ENCODE data around the gene MPHOSPH10.
A peak's percentile ranks its signal among the peaks of the same experiment; 100 is the strongest.
"Not testable (repeated sequence)": the region's sequence is repeated elsewhere in the genome, so short reads cannot be mapped to it uniquely, and the experiment has no call there.

The MPHOSPH10 gene

DNA sequence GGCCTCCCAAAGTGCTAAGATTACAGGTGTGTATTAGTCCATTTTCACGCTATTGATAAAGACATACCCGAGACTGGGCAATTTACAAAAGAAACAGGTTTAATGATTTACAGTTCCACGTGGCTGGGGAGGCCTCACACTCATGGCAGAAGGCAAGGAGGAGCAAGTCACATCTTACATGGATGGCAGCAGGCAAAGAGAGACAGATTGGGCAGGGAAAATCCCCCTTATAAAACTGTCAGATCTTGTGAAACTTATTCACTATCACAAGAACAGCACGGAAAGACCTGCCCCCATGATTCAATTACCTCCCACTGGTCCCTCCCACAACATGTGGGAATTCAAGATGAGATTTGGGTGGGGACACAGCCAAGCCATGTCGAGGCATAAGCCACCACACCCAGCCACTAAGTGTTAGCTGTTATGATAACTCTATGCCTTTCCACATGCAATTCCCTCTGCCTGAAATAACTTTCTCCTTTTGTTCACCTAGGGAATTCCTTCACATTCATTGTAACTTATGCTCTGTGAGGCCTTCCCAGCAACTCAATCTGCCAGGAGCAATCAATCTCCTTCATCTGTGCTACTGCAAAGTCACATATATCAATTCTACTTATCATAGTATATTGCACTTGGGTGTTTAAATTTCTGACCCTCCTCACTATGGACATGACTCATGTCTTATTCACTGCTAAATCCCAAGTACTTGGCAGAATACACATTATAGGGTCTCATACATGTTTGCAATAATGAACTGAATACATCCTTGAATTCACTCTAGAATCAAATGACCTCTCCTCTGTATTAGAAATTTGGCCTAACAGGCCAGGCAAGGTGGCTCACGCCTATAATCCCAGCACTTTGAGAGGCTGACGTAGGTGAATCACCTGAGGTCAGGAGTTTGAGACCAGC lies 7.8 kb upstream of the MPHOSPH10 start:
- DNase-seq (ENCODE audit: low spot score) = no peak

DNA sequence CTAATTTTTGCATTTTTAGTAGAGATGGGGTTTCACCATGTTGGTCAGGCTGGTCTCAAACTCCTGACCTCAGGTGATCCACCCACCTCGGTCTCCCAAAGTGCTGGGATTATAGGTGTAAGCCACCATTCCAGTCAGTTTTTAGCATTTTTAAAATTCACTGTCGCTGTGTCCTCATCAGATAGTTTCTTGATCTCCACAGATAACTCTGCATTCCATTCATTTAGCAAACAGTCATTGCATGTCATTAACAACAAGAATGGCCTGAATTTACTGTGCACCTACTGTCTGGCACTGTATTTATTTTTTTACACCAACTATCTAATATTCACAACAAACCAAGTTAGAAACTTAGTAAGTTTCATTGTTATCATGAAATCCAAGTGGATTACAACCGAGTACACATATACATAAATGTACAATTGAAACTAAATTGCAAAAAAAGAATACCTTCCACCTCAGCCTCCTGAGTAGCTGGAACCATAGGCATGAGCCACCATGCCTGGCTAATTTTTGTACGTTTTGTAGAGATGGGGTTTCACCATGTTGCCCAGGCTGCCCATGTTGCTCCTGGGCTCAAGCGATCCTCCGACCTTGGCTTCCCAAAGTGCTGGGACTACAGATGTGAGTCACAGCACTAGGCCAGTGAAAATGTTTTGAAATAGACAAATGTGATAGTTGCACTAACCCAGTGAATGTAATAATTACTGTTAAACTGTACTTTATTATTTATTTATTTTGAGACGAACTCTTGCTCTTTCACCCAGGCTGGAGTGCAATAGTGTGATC lies 4.7 kb upstream of the MPHOSPH10 start:
- no peak for DNase-seq (ENCODE audit: low spot score)

DNA sequence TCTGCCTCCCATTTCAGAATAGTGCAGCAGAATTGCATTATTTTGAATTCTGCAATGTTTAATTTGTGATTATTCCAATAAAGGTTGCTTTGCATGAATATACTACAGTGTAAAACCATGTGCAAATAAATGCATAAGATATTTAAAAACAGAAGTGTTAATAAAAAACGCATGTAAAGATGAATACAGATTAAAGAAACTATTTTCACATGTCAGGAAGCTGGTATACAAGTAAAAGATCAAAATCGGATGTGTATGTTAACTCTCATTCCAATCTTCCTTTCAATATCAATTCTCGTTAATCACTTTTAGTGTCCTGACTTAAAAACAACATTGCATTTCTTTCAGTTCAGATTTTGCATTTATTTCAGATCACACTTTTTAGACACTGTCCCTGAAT lies 3.5 kb upstream of the MPHOSPH10 start:
- DNase-seq (ENCODE audit: low spot score) = no peak

DNA sequence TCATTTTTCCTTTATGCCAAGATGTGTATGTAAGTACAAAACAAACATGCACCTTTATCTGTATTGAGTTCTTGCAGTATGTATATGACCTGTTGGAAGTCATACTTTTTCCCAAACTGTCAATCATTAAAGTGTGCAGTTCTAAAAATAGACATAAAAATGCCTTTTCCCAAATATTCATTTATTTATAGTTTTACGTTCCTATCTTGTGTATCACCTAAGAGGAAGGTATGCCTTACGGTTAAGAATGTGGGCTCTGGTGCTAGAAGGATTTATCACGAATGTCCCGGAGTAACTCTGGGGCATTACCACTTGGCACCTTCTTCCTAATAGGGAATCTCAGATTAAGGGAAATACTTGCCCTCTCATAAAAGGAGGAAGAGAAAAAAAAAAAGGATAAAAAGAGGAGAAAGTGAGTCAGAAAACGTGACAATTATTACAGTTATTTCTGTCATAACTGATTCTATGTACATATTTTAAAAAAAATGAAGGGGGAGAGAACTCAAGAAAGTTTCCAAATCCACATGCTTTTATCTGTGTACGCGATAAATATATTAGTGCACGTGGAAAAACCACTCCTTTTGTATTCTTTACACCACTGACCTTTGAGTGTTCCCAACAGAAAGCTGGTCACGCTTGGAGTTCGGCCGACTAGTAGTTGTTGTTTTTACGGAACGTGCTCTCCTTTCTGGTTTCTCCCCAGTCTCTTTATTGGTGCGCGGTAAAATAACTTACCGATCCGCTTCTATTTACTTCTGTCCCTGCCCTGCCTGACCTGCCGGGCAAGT lies 1.1 kb upstream of the MPHOSPH10 start:
- no peak for DNase-seq (ENCODE audit: low spot score)

DNA sequence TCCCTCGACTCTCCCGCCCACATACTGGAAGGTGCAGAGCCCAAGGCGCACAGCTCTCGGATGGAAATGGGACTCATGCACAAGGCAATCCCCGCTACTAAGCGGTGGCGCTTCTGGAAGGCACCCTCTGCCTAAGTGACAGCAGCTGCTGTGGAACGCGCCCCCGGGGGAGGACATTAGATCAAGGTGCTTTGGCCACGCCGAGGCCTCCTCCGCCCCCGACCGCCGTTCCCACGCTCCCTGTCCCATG lies 607 bp upstream of the MPHOSPH10 start:
- no peak for DNase-seq (ENCODE audit: low spot score)

DNA sequence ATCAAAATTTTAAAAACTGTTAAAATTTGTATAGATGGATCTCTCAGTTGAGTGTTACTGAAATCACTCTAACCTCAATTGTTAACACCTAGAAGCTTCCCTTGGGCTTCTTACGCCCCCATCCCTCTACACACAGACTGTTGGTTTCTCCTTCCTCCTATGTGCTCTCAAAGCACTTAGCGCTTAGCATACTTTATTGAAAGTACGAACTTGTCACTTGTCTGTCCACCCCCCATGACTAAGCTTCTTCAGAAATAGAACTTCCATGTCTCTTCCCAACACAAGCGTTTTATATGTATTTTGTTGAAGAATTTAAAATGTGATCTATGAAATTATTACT lies 441 bp downstream of the MPHOSPH10 start:
- DNase-seq (ENCODE audit: low spot score) = no peak

DNA sequence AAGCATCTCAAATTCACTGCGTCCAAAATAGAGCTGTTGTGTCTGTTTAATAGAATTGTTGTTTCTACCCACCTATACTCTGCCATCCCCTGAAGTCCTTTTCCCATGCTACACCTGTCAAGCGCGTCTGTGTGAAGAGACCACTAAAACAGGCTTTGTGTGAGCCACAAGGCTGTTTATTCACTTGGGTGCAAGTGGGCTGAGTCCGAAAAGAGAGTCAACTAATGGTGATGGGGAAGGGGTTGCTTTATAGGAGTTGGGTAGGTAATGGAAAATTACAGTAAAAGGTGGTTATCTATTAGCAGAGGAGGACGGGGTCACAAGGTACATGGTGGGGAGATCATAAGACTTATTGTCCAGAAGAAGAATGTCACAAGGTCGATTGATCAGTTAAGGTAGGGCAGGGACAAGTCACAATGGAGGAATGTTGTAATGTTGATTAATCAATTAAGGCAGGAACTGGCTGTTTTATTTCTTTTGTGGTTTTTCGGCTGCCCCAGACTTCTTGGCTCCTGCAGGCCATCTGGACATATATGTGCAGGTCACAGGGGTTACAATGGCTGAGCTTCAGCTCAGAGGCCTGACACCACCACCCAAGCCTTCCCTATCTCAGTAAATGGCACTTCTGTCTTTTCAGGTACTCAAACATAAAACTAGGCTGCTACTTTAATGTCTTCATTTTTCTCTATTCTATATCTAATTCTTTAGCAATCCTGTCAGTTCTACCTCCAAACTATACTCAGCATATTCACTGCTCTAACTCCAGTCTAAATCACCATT lies 1.1 kb downstream of the MPHOSPH10 start:
- not testable (repeated sequence) for DNase-seq (ENCODE audit: low spot score)

DNA sequence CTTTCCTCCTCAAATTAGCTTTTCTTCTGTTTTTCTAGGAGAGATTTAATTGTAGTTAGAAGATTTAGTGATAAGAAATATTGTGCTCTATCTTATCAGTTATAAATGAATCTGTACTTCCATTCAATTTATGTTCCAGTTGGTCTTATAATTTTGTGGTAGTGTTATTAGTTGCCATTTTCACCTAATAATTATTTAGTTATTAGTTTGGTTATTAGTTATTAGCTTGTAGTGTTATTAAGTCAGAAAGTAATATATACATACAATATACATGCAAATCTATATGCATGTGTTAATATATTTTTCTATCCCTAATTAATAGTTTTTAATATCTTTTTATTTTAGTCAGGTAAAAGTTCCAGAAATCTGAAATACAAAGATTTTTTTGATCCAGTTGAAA lies 3.2 kb downstream of the MPHOSPH10 start:
- DNase-seq (ENCODE audit: low spot score) = no peak

DNA sequence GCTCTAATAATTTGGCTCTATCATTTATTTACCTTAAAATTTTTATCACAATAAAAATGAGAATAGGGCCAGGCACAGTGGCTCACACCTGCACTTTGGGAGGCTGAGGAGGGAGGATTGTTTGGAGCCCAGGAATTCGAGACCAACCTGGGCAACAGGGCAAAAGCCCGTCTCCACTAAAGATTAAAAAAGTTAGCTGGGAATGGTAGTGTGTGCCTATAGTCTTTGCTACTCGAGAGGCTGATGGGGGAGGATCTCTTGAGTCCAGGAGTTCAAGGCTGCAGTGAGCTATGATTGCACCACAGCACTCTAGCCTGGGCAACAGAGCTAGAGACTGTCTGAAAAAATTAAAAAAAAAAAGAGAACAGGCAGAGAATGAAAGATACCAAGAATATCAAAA lies 5.7 kb downstream of the MPHOSPH10 start:
- DNase-seq (ENCODE audit: low spot score) = no peak

DNA sequence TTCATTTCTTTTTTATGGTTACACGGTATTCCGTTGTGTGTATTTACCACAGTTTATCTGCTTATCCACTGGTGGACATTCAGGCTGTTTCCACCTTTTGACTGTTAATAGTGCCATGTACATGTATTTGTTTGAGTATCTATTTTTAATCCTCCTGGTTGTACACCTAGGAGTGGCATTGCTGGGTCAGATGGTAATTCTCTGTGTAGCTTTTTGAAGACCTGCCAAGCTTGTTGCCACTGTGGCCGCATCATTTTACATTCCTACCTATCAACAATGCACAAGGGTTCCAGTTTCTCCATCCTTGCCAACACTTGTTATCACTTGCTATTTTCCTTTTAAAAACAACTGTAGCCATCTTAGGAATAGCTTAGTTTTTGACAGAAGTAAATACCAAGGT lies 13.3 kb downstream of the MPHOSPH10 start:
- DNase-seq (ENCODE audit: low spot score) = no peak

DNA sequence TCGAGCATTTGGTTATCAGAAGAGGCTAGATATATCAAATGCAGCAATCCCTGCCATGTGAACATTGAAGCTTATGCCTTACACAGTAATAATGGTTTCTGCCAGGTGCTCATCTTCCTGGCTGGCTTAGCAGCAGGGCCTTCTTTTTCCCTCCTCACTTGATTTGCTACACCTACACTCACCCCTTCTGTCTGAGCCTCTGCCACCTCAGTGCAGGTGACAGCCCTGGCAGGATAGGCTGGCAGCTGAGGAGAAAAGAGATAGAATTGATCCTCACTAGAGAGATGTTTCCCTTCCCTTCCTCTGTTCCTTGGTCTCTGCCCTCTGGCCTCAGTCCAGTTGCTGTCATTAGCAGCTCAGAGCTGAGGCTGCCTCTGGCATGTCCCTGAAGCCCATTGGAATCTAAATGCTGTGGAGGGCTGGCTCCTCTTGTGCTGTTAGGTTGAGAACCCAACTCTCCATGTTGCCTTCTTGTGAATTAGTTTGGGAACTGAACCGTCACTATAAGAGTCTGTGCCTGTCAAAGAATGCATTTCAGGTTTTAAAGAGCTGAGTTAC lies 18.2 kb downstream of the MPHOSPH10 start:
- DNase-seq (ENCODE audit: low spot score) = no peak

DNA sequence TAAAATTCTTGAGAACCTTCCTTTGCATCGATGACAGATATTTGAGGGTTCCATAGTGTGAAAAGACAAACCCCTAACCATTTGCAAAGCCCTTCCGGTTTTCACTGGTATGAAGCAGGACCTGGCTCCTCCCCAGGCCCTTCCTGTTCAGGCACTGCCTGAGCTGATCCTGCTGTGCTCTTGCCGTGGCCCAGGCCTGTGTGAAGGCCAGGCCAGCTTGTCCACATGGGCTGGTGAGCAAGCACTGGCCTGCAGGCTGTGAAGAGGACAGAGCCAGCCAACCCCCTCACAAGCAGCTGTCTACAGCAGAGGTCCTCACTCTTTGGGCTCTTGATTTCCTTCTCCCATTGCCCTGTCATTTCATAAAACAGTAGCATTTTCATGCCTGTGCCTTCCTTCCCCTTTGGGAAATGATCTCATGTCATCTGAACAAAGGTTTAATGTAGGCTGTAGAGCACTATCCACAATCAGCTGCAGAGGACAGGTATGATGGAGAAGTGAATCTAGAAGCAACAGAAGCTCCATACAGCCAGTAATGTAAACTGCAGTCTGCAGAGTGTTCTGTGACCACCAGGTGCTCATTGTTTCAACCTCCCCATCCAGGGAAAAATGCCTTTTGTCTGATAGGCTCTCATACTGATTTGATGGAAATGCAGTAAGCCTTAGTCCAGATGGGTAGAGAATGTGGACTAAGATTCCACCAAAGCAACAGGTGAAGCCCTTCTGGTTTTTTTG lies 19.8 kb downstream of the MPHOSPH10 start:
- DNase-seq (ENCODE audit: low spot score) = no peak

DNA sequence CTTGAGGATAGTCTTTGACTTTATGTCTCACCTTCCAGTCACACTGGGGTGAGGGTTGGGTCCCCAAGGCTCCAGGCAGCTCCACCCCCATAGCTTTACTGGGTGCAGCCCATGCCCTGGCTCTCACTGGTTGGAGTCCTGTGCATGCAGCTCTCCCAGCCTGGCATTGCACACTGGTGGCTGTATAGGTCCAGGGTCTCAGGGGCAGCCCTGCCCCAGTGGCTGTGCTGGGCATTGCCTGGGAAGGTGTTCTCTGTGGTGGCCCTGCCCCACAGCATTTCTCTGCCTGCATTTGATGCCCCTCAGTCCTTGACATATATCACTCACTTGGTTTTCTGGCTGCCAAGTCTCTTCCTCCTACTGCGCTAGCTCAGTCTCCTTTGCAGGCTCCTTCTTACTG lies 21.2 kb downstream of the MPHOSPH10 start:
- no peak for DNase-seq (ENCODE audit: low spot score)

DNA sequence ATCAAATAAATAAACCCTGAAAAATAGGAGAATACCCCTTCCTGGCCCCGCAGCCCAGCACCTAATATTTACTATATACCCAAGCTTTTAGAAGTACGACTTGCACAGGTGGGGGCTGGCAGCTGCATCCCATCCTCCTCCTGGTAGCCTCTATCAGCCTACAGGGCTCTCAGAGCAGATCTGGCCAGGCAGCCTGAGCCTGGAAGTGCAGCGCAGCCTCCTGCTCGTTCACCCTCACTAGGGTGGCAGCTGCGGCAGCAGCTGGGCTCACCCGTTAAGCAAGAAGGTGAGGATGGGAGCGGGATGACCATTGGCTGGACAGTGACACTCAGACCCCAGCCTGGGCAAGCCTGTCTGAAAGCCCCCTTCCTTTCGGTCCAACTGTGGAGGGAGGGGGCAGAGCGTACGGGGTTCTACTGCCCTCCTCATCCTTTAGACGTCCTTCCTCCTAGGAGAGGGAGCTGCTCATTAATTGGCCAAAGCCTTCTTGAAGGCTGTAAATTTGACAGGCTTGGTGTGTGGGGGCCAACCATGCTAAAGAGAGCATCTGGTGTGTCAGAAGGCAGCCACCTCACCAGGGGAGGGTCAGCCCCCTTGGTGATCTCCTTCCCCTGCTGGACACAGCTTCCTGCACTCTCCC lies 23.3 kb downstream of the MPHOSPH10 start:
- DNase-seq (ENCODE audit: low spot score) = no peak

DNA sequence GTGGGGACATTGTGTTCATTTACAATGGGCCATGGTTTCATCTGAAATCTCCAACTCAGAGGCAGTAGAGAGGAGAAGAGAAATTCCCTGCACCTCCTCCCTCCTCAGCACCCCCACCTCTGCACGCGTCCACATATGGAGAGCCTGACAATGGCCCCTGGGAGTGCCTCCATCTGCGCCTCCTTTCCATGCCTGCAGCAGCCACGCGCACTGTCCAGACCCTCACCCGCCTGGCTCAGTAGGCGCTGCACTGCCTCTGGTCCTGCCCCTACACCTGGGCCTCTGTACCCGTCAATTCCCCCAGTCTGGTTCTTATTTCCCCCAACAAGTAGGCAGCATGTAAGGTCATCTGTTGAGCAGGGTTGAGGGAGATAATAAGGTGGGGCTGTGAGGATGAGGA lies 23.8 kb downstream of the MPHOSPH10 start:
- DNase-seq (ENCODE audit: low spot score) = no peak

DNA sequence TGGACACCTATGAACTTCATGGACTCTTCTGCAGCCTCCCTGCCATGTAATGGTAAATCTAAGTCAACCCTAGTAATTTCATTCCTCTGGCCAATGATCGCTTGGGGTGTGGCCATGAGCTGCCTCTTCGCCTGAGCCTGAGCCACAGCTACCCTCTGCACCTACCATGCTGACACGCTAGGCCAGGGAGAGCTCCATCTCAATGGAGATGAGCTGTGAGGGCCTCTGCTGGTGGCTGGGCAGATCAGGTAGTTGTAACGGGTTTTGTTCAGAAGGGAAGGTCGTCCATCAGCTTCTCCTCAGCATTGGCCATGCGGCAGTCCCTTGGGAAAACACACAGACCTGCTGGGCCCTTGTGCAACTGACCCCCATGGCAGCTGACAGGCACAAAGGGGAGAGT lies 24.4 kb downstream of the MPHOSPH10 start:
- peak; percentile 61 for DNase-seq (ENCODE audit: low spot score)

DNA sequence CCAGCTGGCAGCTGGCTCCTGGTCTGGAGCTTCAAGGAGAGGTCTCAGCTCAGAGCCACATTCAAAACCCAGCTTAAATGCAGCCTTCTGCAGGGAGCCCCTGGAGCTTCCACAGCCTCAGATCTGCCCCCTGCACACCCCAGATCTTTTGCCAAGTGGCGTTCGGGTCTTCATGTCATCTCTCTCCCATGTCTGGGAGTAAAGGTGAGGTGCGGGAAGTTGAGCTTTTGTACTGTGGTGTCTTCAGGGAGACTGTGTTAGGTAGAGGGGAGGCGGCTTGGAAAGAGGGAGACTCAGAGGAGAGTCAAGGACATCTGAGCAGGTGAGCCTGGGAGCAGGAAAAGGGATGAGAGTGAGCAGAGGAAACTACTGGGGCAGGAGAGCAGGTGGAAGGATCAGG lies 25.4 kb downstream of the MPHOSPH10 start:
- no peak for DNase-seq (ENCODE audit: low spot score)

DNA sequence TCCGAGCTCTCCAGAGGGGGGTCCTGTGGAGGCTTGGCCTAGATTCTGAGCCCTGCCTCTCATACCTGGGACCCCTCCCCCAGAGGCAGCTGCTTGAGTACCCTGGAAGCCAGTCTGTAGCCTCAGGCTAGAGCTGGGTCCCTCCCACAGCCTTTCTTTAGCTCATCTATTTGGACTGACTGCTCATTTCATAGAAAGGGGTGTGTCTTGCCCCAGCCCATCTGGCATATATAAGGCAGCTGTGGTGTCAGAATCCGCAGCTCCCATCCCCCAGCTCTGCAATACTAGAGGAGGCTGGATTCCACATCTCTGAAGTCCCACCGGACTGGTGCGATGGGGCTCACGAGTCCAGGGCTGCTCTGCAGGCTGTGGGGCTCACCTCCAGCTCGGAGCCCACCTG lies 26.1 kb downstream of the MPHOSPH10 start:
- DNase-seq (ENCODE audit: low spot score) = peak; percentile 58

DNA sequence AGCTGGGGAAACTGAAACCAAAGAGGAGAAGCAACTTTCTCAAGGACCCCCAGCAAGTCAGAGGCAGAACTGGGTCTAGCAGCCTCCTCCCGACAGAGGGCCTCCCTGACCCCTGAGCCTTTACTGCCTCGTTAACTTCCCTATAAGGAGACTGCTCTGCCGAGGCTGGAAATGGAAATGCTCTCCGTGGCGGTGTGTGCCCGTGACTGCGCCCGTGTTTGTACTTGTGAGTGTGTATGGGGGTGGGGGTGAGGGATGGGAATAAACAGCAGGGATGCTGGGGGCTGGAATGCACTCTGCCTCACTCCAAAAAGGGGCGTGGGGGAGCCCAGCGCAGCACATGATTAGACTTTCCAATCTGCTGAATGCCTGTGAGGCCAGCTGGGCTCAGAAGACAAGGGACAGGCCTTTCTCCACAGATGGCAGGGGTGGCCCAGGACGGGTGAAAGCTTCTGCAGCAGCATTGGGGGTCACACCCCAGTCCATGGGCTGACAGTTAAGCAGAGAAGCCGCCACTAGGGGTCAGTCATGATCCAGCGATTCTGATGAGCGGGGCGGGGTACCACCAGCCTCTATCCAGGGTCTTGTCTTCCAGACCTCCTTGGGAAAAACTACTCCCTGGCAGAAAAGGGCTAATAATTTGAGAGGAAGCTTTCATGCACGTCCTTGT lies 26.8 kb downstream of the MPHOSPH10 start:
- peak; percentile 68 for DNase-seq (ENCODE audit: low spot score)

DNA sequence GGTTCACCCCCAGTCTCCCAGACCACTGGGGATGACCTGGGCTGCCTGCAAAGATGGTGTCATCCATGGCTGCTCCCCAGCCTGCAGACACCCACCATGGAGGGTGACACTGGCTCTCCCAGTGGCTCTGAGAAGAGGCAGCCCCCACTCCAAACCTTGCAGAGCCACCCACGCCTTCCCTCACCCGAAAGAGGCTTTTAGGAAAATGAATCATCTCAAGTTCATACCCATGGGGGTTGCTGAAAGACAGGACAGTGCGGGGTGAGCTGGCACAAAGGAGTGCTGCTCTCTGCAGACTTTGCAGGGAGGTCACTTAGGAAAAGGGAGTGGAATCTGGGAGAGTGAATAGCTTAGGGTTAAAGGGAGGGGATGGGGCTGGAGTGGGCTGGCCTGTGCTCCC lies 36.4 kb downstream of the MPHOSPH10 start:
- DNase-seq (ENCODE audit: low spot score) = no peak

Data from SK-N-DZ (cell line).